DND-41 (cell line): ENCODE results near the gene BFSP2.

Experiments used
- ATAC-seq: fragments of 200-7000 bp; cut with Tn5 transposase; 3 replicates; pipeline ENCODE4 v1.9.1; 2021; ENCODE audit warnings: low read depth; ENCODE audit not compliant: insufficient read depth
- DNase-seq: peaks from one replicate; pipeline ENCODE4 v3.0.0-alpha.2; 2020
- H2AFZ ChIP-seq: 2 replicates; pipeline ENCODE4 v1.6.0; 2012; ENCODE audit warnings: low read depth, low read length
- H3K27ac ChIP-seq: 2 replicates; pipeline ENCODE4 v1.5.1; 2012; ENCODE audit warnings: low read length, inconsistent platforms
- H3K27me3 ChIP-seq: fragments of 200-600 bp; sonication (generic); 2 replicates; pipeline ENCODE4 v1.6.0; 2012; ENCODE audit warnings: low read length, mild to moderate bottlenecking, inconsistent platforms; ENCODE audit not compliant: insufficient read depth, poor library complexity
- H3K36me3 ChIP-seq: 2 replicates; pipeline ENCODE4 v1.5.1; 2012; ENCODE audit warnings: low read length, inconsistent platforms; ENCODE audit not compliant: insufficient read depth
- H3K4me1 ChIP-seq: 2 replicates; pipeline ENCODE4 v1.5.1; 2012; ENCODE audit warnings: mild to moderate bottlenecking, low read length; ENCODE audit not compliant: insufficient read depth
- H3K4me2 ChIP-seq: 2 replicates; pipeline ENCODE4 v1.6.0; 2012; ENCODE audit warnings: mild to moderate bottlenecking, moderate library complexity, low read length, inconsistent platforms; ENCODE audit not compliant: insufficient read depth
- H3K4me3 ChIP-seq, 2 experiments: fragments of 200-600 bp in 1 of 2; shearing (Covaris generic) in 1 of 2; 2 replicates each; pipeline ENCODE4 v1.5.1; 2012 to 2016; ENCODE audit warnings: inconsistent platforms in 2 of 2, low read length in 2 of 2, mild to moderate bottlenecking in 2 of 2, low read depth in 1 of 2, moderate library complexity in 1 of 2
- H3K79me2 ChIP-seq: 2 replicates; pipeline ENCODE4 v1.6.0; 2012; ENCODE audit warnings: low read length, inconsistent platforms; ENCODE audit not compliant: insufficient read depth
- H3K9ac ChIP-seq: 2 replicates; pipeline ENCODE4 v1.6.0; 2012; ENCODE audit warnings: low read depth, mild to moderate bottlenecking, inconsistent platforms, low read length, moderate library complexity
- H3K9me3 ChIP-seq: 2 replicates; pipeline ENCODE4 v1.5.1; 2012; ENCODE audit warnings: low read length, moderate library complexity, mild to moderate bottlenecking, inconsistent platforms; ENCODE audit not compliant: insufficient read depth, severe bottlenecking
- H4K20me1 ChIP-seq: 2 replicates; pipeline ENCODE4 v1.6.0; 2012; ENCODE audit warnings: low read length; ENCODE audit not compliant: insufficient read depth
- EZH2 ChIP-seq: IDR thresholded peaks from 3 replicates; pipeline ENCODE4 v1.6.1; 2012; ENCODE audit warnings: borderline replicate concordance, low read depth, mild to moderate bottlenecking, moderate library complexity, low read length, inconsistent platforms; ENCODE audit not compliant: severe bottlenecking
- TF ChIP-seq, protein P1 (sequence below): IDR thresholded peaks from 2 replicates; pipeline ENCODE4 v1.5.1; 2012; ENCODE audit warnings: borderline replicate concordance, low read length, moderate library complexity, mild to moderate bottlenecking; ENCODE audit not compliant: poor library complexity, severe bottlenecking; ENCODE audit errors: extremely low read depth

Gene BFSP2

DNA sequence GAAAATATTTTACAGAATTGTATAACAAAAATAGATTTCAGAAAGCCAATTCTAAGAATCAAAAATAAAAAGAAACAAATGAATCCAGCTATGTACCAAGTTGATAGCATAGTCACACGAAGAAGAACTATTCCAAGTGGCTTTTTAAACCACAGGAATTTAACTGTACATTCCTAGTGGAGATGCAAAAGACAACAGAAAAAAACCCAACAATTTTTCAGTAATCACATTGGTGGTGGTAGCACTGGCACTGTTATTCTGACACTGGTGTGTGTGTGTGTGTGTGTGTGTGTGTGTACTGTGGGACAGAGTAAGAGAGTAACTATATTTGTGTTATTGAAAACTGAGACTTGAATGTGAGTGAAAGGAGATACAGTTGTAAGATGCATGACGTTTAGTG is 9.1 kb downstream of the BFSP2 start:
- Histone ChIP-seq H3K27me3 (no peaks in the 10 kb centered on the region), H3K4me2 (no peak overlapping the region), H3K9me3 (no peaks in the 10 kb centered on the region), H3K4me1 (no peaks in the 10 kb centered on the region), H3K27ac (no peak overlapping the region), H3K79me2 (no peaks in the 10 kb centered on the region), H3K4me3 (no peak overlapping the region), H3K36me3 (no peaks in the 10 kb centered on the region), H4K20me1 (no peaks in the 10 kb centered on the region), H2AFZ (no peak overlapping the region), H3K9ac (no peak overlapping the region)
- DNase-seq (no peak), ATAC-seq (no peak)
- no peak for TF ChIP-seq EZH2
- TF ChIP-seq, protein P1, sequence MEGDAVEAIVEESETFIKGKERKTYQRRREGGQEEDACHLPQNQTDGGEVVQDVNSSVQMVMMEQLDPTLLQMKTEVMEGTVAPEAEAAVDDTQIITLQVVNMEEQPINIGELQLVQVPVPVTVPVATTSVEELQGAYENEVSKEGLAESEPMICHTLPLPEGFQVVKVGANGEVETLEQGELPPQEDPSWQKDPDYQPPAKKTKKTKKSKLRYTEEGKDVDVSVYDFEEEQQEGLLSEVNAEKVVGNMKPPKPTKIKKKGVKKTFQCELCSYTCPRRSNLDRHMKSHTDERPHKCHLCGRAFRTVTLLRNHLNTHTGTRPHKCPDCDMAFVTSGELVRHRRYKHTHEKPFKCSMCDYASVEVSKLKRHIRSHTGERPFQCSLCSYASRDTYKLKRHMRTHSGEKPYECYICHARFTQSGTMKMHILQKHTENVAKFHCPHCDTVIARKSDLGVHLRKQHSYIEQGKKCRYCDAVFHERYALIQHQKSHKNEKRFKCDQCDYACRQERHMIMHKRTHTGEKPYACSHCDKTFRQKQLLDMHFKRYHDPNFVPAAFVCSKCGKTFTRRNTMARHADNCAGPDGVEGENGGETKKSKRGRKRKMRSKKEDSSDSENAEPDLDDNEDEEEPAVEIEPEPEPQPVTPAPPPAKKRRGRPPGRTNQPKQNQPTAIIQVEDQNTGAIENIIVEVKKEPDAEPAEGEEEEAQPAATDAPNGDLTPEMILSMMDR: no peak

DNA sequence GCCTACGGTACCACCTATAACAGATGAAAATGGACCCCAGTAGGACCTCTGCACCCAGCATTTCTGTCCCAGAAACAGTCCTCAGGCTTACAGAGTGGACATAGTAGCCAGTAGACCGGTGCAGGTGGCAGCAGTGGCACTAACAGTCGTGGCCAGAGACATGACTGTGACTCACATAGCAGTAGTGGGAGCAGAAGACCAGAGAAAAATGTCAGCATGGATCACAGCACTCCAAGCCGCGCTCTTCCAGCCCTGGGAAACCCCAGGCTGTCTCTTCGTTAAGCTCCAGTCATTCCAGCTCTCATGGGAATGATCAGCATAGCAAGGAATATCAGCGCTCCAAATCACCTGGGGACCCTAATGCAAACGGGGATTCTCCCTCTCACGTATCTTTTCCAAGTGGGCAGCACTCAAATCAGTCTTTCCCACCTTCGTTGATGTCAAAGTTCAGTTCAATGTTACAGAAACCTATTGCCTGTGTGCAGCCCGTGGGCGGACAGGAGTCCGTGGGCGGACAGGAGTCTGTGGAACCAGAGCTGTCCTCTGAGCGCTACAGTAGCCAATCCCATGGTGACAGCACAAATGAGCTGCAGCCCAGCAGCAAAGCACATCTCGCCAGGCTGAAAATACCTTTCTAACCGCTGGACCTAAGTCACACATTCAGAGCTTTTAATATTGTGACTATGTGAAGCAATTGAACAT is 10.5 kb downstream of the BFSP2 start:
- no peak overlapping the region for H3K4me2 ChIP-seq
- H3K4me1 ChIP-seq: no peaks in the 10 kb centered on the region
- no peaks in the 10 kb centered on the region for H3K79me2 ChIP-seq
- no peaks in the 10 kb centered on the region for H4K20me1 ChIP-seq
- H3K4me3 ChIP-seq: no peak overlapping the region
- H3K9me3 ChIP-seq: no peaks in the 10 kb centered on the region
- no peaks in the 10 kb centered on the region for H3K36me3 ChIP-seq
- no peak overlapping the region for H2AFZ ChIP-seq
- ATAC-seq: no peak
- no peak overlapping the region for H3K27ac ChIP-seq
- TF ChIP-seq, protein P1: no peak
- no peak for TF ChIP-seq EZH2
- no peaks in the 10 kb centered on the region for H3K27me3 ChIP-seq
- DNase-seq: no peak
- no peak overlapping the region for H3K9ac ChIP-seq

DNA sequence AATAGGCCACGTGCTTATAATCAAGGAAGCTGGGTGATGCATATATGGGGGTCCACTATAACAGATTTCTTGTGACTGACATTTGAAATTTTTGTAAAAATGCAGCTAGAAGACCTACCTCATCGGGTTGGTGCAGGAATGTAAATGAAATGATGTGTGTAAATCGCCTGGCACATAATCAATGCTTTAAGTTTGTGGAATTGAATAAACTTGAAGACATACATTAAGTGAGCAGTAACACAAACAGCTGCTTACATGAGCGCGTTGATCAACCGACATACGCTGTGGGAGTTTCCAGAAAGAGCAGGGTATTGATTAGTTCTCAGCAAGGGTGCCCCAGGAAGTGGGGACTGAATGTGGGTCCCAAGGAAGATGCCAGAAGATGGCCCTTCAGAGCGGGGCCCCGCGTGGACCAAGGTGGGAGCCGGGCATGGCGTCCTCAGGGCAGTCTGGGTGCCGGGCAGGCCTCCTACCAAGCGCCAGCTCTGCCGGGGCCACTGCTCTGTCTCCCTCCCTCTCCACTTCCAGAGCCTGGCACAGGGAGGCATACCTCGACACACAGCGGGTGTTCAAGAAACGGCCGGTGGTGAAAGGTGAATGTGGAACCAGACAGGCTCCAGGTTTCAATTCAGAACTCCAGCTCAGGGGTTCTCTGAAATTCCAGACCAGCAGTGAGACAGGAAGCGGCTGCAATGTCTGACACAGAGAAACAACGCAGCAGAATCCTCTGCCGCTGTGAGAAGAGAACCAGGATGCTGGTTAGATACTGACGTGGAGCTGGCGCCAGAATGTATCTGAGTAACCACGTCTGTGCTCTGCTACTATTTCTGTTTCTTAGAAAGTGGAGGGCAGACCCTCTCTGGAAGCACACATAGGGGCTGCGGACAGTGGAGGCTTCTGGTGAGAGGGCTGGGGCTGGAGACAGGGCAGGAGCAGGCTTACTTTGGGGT is 12.6 kb downstream of the BFSP2 start:
- DNase-seq (no peak), ATAC-seq (peak; percentile 24; the same call in 1 of the 3 replicates)
- H3K27me3 ChIP-seq: no peaks in the 10 kb centered on the region
- H3K79me2 ChIP-seq: no peaks in the 10 kb centered on the region
- no peak overlapping the region for H3K9ac ChIP-seq
- no peak overlapping the region for H3K27ac ChIP-seq
- TF ChIP-seq, protein P1: no peak
- no peak for TF ChIP-seq EZH2
- no peaks in the 10 kb centered on the region for H4K20me1 ChIP-seq
- no peak overlapping the region for H3K4me2 ChIP-seq
- H2AFZ ChIP-seq: no peak overlapping the region
- no peaks in the 10 kb centered on the region for H3K9me3 ChIP-seq
- H3K4me3 ChIP-seq: no peak overlapping the region
- H3K4me1 ChIP-seq: no peaks in the 10 kb centered on the region
- no peaks in the 10 kb centered on the region for H3K36me3 ChIP-seq
